Right cardiac atrium (tissue), 5 donors: Measurements from ENCODE around the gene MPC1. TPM values are rescaled to one million over a fixed set of nuclear protein-coding genes. Genes with fewer than 3 reads are reported as not detected.
"Not testable (repeated sequence)": the region's sequence is repeated elsewhere in the genome, so short reads cannot be mapped to it uniquely, and the experiment has no call there.

Experiments used
- ATAC-seq, 2 donors: fragments of 200-7000 bp; cut with Tn5 transposase; one replicate each; pipeline versions ENCODE4 v1.8.0 to v1.9.1; 2020; ENCODE audit warnings: moderate library complexity in 2 of 2, mild to moderate bottlenecking in 1 of 2
- DNase-seq, 3 donors: peaks; one replicate each; pipeline ENCODE4 v3.0.0-alpha.2; 2020
- H3K27ac ChIP-seq: one replicate; pipeline ENCODE4 v1.5.1; 2013; ENCODE audit warnings: mild to moderate bottlenecking, low read length, control low read depth, moderate library complexity
- H3K27me3 ChIP-seq: one replicate; pipeline ENCODE4 v1.6.1; 2013; ENCODE audit not compliant: control insufficient read depth, insufficient read depth
- H3K4me1 ChIP-seq: one replicate; pipeline ENCODE4 v1.6.1; 2013; ENCODE audit warnings: low read length; ENCODE audit not compliant: control insufficient read depth, insufficient read depth
- H3K4me3 ChIP-seq: one replicate; pipeline ENCODE4 v1.5.1; 2013; ENCODE audit warnings: low read length, control low read depth
- H3K9me3 ChIP-seq: one replicate; pipeline ENCODE4 v1.6.1; 2013; ENCODE audit warnings: low read length; ENCODE audit not compliant: control insufficient read depth
- WGBS: extraction: QIAGEN DNeasy Blood & Tissue Kit; methylation state at CpG from one replicate; pipeline ENCODE4 v1.1.7; 2013; 5-methylcytosine and 5-hydroxymethylcytosine counted together
- intact Hi-C, 4 donors: fragments of 100-400 bp; cut with DNase I; formaldehyde crosslinking; loops; one replicate each; pipeline versions ENCODE4 v1.11.0 to v1.14.0; 2022 to 2023
- polyA plus RNA-seq: library from polyadenylated mRNA; stranded (reverse); fragments of 200-250 nt; gene quantifications from one replicate; pipeline ENCODE4 v1.2.3, GENCODE V29; 2013
- total RNA-seq, 4 donors: library from RNA; stranded (reverse); fragmentation: NEBNext Ultra II Directional; extraction: Animal tissue kit (Norgen Biotek cat#: 25700); gene quantifications; one replicate each; pipeline ENCODE4 v1.2.1, GENCODE V29; 2021
- donor health status: healthy with polysubstance abuse.
- donor health status: DM: no; HTN: yes; CAD: no.
- donor health status: DM: no; HTN: no; CAD: no.
- donor health status: DM: no; HTN: yes; CAD: no; lungs with severe emphysema.
- donor health status: DM: yes; HTN: yes; CAD: no.

MPC1 gene
- total and polyA plus RNA-seq, 5 donors = 275 to 760 (median 321) TPM

DNA sequence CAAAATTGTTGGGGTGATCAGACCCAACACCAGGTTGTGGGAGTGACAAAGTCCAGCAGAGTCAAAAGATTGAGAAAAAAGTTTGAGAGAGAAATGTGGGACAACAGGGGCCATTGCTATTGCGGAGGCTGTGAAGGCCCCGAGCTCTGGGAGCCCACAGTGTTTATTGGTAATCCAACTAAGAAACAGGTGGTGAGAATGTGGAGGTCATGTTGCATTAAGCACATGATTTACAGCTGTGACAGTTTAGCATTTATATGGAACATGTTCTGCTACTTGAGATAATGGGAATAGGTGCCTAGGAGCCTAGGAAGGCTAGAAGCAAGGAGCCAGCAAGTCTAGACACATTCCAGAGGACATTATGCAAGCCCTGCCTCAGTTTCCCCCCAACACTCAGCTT is 37.8 kb downstream of the MPC1 start:
- not testable (repeated sequence) for H3K27me3 ChIP-seq, H3K27ac ChIP-seq, ATAC-seq, H3K9me3 ChIP-seq, DNase-seq, H3K4me3 ChIP-seq, H3K4me1 ChIP-seq
- 90% methylated on average over 2 of the region's 2 CpGs for WGBS
- intact Hi-C loops = loop anchor here in 1 of 4 donors (5.0 kb wide), 1 partner anchor 37 kb away; the partner anchor contains the start of gene MPC1

GRCh38 chr6:166344240-166344639 is 38.5 kb downstream of the MPC1 start:
- Histone ChIP-seq H3K27ac (no peak overlapping the region), H3K4me1 (peaks cover 9% of the 10 kb centered on the region), H3K9me3 (no peaks in the 10 kb centered on the region), H3K27me3 (no peaks in the 10 kb centered on the region), H3K4me3 (no peak overlapping the region)
- ATAC-seq (no peak), DNase-seq (no peak)
- 93% methylated on average over 8 of the region's 8 CpGs for WGBS
- intact Hi-C loops = loop anchor here in 1 of 4 donors (5.0 kb wide), 1 partner anchor 38 kb away; the partner anchor contains the start of gene MPC1

DNA sequence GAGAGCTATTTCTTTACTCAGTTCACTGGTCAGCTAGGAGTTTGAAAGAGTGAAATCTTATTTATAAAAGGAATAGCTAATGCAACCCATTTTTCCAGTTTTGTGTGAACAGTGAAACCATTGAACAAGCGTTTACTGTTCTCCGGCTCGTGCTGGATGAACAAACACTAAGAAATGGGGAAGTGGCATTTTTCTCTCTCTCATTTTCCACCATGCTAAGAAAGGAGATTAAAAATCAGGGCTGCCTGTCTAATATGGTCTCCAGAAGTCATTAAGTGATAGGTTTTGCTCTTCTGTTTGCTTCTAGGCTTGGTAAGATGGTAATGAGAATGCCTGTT is 39.6 kb downstream of the MPC1 start:
- no peaks in the 10 kb centered on the region for H3K9me3 ChIP-seq
- peak overlapping the region; percentile 84 for H3K4me3 ChIP-seq
- intact Hi-C loops = loop anchor here in 2 of 4 donors (2.0 to 5.0 kb wide), 2 partner anchors 39 to 40 kb away; partner anchors contain the start of gene MPC1 (in 2 of the 2)
- ATAC-seq (no peak), DNase-seq (no peak)
- peaks cover 9% of the 10 kb centered on the region for H3K4me1 ChIP-seq
- H3K27ac ChIP-seq = no peak overlapping the region
- H3K27me3 ChIP-seq = no peaks in the 10 kb centered on the region
- 49% methylated on average over 3 of the region's 3 CpGs for WGBS

GRCh38 chr6:166342349-166343149 is 40.2 kb downstream of the MPC1 start, which contains the start of gene SFT2D1:
Gene SFT2D1 (minus strand): TSS chr6:166342545. CDS start chr6:166342481, 64 bp downstream.
- H3K27ac ChIP-seq = peak within 1 kb of the TSS; percentile 75
- peak within 1 kb of the TSS; percentile 84 for H3K4me3 ChIP-seq
- under 1% methylated on average over 73 of the region's 73 CpGs for WGBS
- H3K27me3 ChIP-seq = no peaks in the 10 kb centered on the region
- DNase-seq (peak; percentile 91 to 96 (median 96)), ATAC-seq (peak; percentile 98 to 99)
- H3K9me3 ChIP-seq = no peaks in the 10 kb centered on the region
- intact Hi-C loops = loop anchor here in 2 of 4 donors (2.0 to 5.0 kb wide), 2 partner anchors 40 kb away; partner anchors contain the start of gene MPC1 (in 2 of the 2)
- peaks cover 9% of the 10 kb centered on the region for H3K4me1 ChIP-seq

- no peaks in the 10 kb centered on the region for H3K9me3 ChIP-seq
- WGBS = under 1% methylated on average over 16 of the region's 16 CpGs
- H3K4me1 ChIP-seq = peaks cover 9% of the 10 kb centered on the region
- H3K27ac ChIP-seq = peak overlapping the region; percentile 75
- H3K4me3 ChIP-seq = peak overlapping the region; percentile 84
- ATAC-seq (peak in 1 of 2 donors; percentile 7), DNase-seq (no peak)
- no peaks in the 10 kb centered on the region for H3K27me3 ChIP-seq
- intact Hi-C loops = loop anchor here in 2 of 4 donors (2.0 to 5.0 kb wide), 2 partner anchors 40 to 41 kb away; partner anchors contain the start of gene MPC1 (in 2 of the 2)
These were observed 40.8 kb downstream of the MPC1 start for GRCh38 chr6:166341977-166342348.

- intact Hi-C loops = loop anchor here in 1 of 4 donors (5.0 kb wide), 1 partner anchor 41 kb away; the partner anchor contains the start of gene MPC1
- Histone ChIP-seq H3K4me3 (peak overlapping the region; percentile 84), H3K9me3 (no peaks in the 10 kb centered on the region), H3K27ac (no peak overlapping the region), H3K27me3 (no peaks in the 10 kb centered on the region), H3K4me1 (peaks cover 9% of the 10 kb centered on the region)
- ATAC-seq = no peak
- WGBS = 28% methylated on average over 7 of the region's 7 CpGs
- DNase-seq = no peak
These were observed 41.3 kb downstream of the MPC1 start for GRCh38 chr6:166341464-166341863.

GRCh38 chr6:166338854-166339253 is 43.9 kb downstream of the MPC1 start:
- WGBS = 97% methylated on average over 9 of the region's 9 CpGs
- intact Hi-C loops = no loop called here
- no peak overlapping the region for H3K27ac ChIP-seq
- H3K27me3 ChIP-seq = no peaks in the 10 kb centered on the region
- ATAC-seq (no peak), DNase-seq (no peak)
- H3K4me1 ChIP-seq = peaks cover 9% of the 10 kb centered on the region
- no peaks in the 10 kb centered on the region for H3K9me3 ChIP-seq
- no peak overlapping the region for H3K4me3 ChIP-seq

GRCh38 chr6:166336847-166337246 is 45.9 kb downstream of the MPC1 start:
- no peak overlapping the region for H3K27ac ChIP-seq
- ATAC-seq (no peak), DNase-seq (no peak)
- intact Hi-C loops = no loop called here
- no peak overlapping the region for H3K4me3 ChIP-seq
- no peaks in the 10 kb centered on the region for H3K27me3 ChIP-seq
- peaks cover 9% of the 10 kb centered on the region for H3K4me1 ChIP-seq
- WGBS = 64% methylated on average over 3 of the region's 3 CpGs
- no peaks in the 10 kb centered on the region for H3K9me3 ChIP-seq

DNA sequence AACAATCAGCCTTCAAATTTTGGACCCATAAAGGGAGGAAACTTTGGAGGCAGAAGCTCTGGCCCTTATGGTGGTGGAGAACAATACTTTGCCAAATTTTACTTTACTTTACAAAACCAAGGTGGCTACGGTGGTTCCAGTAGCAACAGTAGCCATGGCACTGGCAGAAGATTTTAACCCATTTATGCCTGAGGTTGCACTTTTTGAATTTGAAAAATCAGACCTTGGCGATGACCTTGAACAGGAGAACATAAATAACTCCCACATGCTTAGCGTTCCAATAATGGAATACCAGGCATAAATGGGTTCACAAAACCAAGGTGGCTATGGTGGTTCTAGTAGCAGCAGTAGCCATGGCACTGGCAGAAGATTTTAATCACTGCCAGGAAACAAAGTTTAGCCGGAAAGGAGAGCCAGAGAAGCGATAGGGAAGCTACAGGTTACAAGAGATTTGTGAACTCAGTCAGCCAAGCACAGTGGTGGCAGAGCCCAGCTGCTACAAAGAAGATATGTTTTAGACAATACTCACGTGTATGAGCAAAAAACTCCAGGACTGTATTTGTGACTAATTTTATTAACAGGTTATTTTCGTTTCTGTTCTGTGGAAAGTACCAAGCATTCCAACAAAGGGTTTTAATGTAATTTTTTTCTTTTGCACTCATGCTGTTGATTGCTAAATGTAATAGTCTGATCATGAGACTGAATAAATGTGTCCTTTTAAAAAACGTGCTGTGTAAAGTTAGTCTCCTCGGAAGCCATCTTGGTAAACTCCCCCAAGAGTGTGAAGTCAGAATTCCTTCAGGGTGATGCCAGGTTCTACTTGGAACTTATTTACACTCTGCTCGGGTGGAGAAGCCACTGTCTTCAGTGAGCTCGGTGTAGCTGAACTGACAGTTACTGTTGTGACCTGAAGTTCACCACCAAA is 47.1 kb downstream of the MPC1 start:
- intact Hi-C loops = no loop called here
- DNase-seq = no peak
- Histone ChIP-seq H3K27me3 (no peaks in the 10 kb centered on the region), H3K4me3 (no peak overlapping the region), H3K9me3 (no peaks in the 10 kb centered on the region), H3K27ac (no peak overlapping the region), H3K4me1 (peaks cover 9% of the 10 kb centered on the region)
- WGBS = 86% methylated on average over 11 of the region's 11 CpGs
- ATAC-seq = no peak

GRCh38 chr6:166334878-166335277 is 47.9 kb downstream of the MPC1 start:
- Histone ChIP-seq H3K27me3 (no peaks in the 10 kb centered on the region), H3K27ac (no peak overlapping the region), H3K9me3 (no peaks in the 10 kb centered on the region), H3K4me3 (no peak overlapping the region), H3K4me1 (peaks cover 5% of the 10 kb centered on the region)
- intact Hi-C loops = no loop called here
- 98% methylated on average over 8 of the region's 8 CpGs for WGBS
- no peak for DNase-seq
- no peak for ATAC-seq
